HepG2 (cell line): ENCODE measurements around the gene NUCB1. TPM values are rescaled to one million over a fixed set of nuclear protein-coding genes. Genes with fewer than 3 reads are reported as not detected.

ENCODE experiments used
- ATAD3A ChIP-seq: sonication (generic); formaldehyde crosslinking; IDR thresholded peaks from 2 replicates; pipeline ENCODE4 v1.4.0; 2020; ENCODE audit warnings: missing genetic modification reagents
- ATF1 ChIP-seq: IDR thresholded peaks from 2 replicates; pipeline ENCODE4 v1.6.1; 2016; ENCODE audit warnings: mild to moderate bottlenecking, control low read depth
- DDIT3 ChIP-seq: sonication (generic); formaldehyde crosslinking; IDR thresholded peaks from 2 replicates; pipeline ENCODE4 v1.4.0; 2020; ENCODE audit warnings: mild to moderate bottlenecking, missing genetic modification reagents
- GABPB1 ChIP-seq: IDR thresholded peaks from 2 replicates; pipeline ENCODE4 v1.6.1; 2016; ENCODE audit warnings: mild to moderate bottlenecking, missing genetic modification reagents, moderate library complexity, missing compliant biosample characterization
- HDAC2 ChIP-seq: sonication (generic); formaldehyde crosslinking; IDR thresholded peaks from 2 replicates; pipeline ENCODE4 v1.4.0; 2020; ENCODE audit warnings: missing genetic modification reagents
- HNRNPK ChIP-seq: fragments of 200-400 bp; formaldehyde crosslinking; IDR thresholded peaks from 2 replicates; pipeline ENCODE4 v1.6.1; 2018; ENCODE audit warnings: low read length, low read depth, moderate library complexity, mild to moderate bottlenecking; ENCODE audit not compliant: poor library complexity, severe bottlenecking
- HNRNPLL ChIP-seq: fragments of 200-400 bp; formaldehyde crosslinking; IDR thresholded peaks from 2 replicates; pipeline ENCODE4 v1.6.1; 2017; ENCODE audit warnings: mild to moderate bottlenecking, low read depth, low read length; ENCODE audit not compliant: poor library complexity, severe bottlenecking
- IRX3 ChIP-seq: sonication (generic); formaldehyde crosslinking; IDR thresholded peaks from 2 replicates; pipeline ENCODE4 v1.8.1; 2023; ENCODE audit warnings: mild to moderate bottlenecking, low read depth, missing genetic modification reagents, borderline replicate concordance
- MAZ ChIP-seq, 2 experiments: sonication (generic) in 1 of 2; formaldehyde crosslinking in 1 of 2; IDR thresholded peaks; 2 replicates each; pipeline versions ENCODE4 v1.5.0 to v1.6.1; 2012 to 2020; ENCODE audit warnings: low read depth in 2 of 2, mild to moderate bottlenecking in 2 of 2, borderline replicate concordance in 1 of 2, improper control_type of control experiment in 1 of 2, low read length in 1 of 2, missing genetic modification reagents in 1 of 2, moderate library complexity in 1 of 2
- NCOA2 ChIP-seq: sonication (generic); formaldehyde crosslinking; IDR thresholded peaks from 2 replicates; pipeline ENCODE4 v1.8.0; 2022; ENCODE audit warnings: inconsistent platforms
- PHF21A ChIP-seq: sonication (generic); formaldehyde crosslinking; IDR thresholded peaks from 2 replicates; pipeline ENCODE4 v1.5.0; 2020; ENCODE audit warnings: mild to moderate bottlenecking, missing genetic modification reagents
- SMARCE1 ChIP-seq: fragments of 450-650 bp; IDR thresholded peaks from 2 replicates; pipeline ENCODE4 v1.6.1; 2017; ENCODE audit warnings: borderline replicate concordance
- SOX5 ChIP-seq: IDR thresholded peaks from 2 replicates; pipeline ENCODE4 v1.6.1; 2016; ENCODE audit warnings: borderline replicate concordance
- XBP1 ChIP-seq: sonication (generic); formaldehyde crosslinking; IDR thresholded peaks from 2 replicates; pipeline ENCODE4 v1.5.0; 2020; ENCODE audit warnings: missing genetic modification reagents
- ZEB1 ChIP-seq: IDR thresholded peaks from 2 replicates; pipeline ENCODE4 v1.6.1; 2012; ENCODE audit warnings: mild to moderate bottlenecking, low read depth, inconsistent platforms; ENCODE audit not compliant: insufficient replicate concordance
- ZMYM3 ChIP-seq: sonication (generic); formaldehyde crosslinking; IDR thresholded peaks from 2 replicates; pipeline ENCODE4 v1.5.1; 2020; ENCODE audit warnings: mild to moderate bottlenecking, missing genetic modification reagents
- ZNF576 ChIP-seq: sonication (generic); formaldehyde crosslinking; IDR thresholded peaks from 2 replicates; pipeline ENCODE4 v1.4.0; 2020; ENCODE audit warnings: mild to moderate bottlenecking, missing genetic modification reagents
- ZSCAN12 ChIP-seq: sonication (generic); formaldehyde crosslinking; IDR thresholded peaks from 2 replicates; pipeline ENCODE4 v1.9.0; 2021; ENCODE audit warnings: mild to moderate bottlenecking, missing genetic modification reagents
- polyA plus RNA-seq, 8 experiments: library from polyadenylated mRNA; depleted of rRNA in 3 of 8; stranded (reverse) in 7 of 8; unstranded in 1 of 8; fragments of >200 nt; fragmentation: Illumina TruSeq in 4 of 8; extraction: Trizol in 4 of 8; gene quantifications; 2 replicates each; pipeline versions ENCODE4 v1.2.1 to v1.2.3, GENCODE V29; 2011 to 2016; ENCODE audit warnings: low read depth in 4 of 8, missing spikeins in 1 of 8, mixed read lengths in 1 of 8; ENCODE audit not compliant: insufficient read depth in 1 of 8
- total RNA-seq, 5 experiments: library from RNA; depleted of rRNA; stranded (reverse); fragments of >200 nt; fragmentation: Illumina TruSeq; extraction: Trizol; gene quantifications; 2 replicates each; pipeline ENCODE4 v1.2.3, GENCODE V29; 2016; ENCODE audit warnings: low read depth in 1 of 5
- TF ChIP-seq, protein P1 (sequence below): sonication (generic); formaldehyde crosslinking; IDR thresholded peaks from 2 replicates; pipeline ENCODE4 v1.8.1; 2023; ENCODE audit warnings: mild to moderate bottlenecking, missing genetic modification reagents
- TF ChIP-seq, protein P2 (sequence below): sonication (generic); formaldehyde crosslinking; IDR thresholded peaks from 2 replicates; pipeline ENCODE4 v1.4.0; 2020; ENCODE audit warnings: mild to moderate bottlenecking, missing genetic modification reagents
- TF ChIP-seq, protein P3 (sequence below): sonication (generic); formaldehyde crosslinking; IDR thresholded peaks from 2 replicates; pipeline ENCODE4 v1.5.0; 2020; ENCODE audit warnings: mild to moderate bottlenecking, missing genetic modification reagents
- TF ChIP-seq, protein P4 (sequence below): sonication (generic); formaldehyde crosslinking; IDR thresholded peaks from 2 replicates; pipeline ENCODE4 v1.5.0; 2020; ENCODE audit warnings: mild to moderate bottlenecking, missing genetic modification reagents, moderate library complexity

Gene NUCB1
- total and polyA plus RNA-seq, 2 of the 13 experiments (the other 11 are each of a cell fraction or from before 2014, with no cell fraction given): 82.3 to 106 TPM

GRCh38 chr19:48961051-48961649 is 61.0 kb downstream of the NUCB1 start (continued):
- no peak for TF ChIP-seq PHF21A (CRISPR knock-in tag)
- no peak for TF ChIP-seq IRX3 (CRISPR knock-in tag)
- TF ChIP-seq ZEB1: no peak
- TF ChIP-seq ZSCAN12 (CRISPR knock-in tag): no peak
- TF ChIP-seq, protein P1, sequence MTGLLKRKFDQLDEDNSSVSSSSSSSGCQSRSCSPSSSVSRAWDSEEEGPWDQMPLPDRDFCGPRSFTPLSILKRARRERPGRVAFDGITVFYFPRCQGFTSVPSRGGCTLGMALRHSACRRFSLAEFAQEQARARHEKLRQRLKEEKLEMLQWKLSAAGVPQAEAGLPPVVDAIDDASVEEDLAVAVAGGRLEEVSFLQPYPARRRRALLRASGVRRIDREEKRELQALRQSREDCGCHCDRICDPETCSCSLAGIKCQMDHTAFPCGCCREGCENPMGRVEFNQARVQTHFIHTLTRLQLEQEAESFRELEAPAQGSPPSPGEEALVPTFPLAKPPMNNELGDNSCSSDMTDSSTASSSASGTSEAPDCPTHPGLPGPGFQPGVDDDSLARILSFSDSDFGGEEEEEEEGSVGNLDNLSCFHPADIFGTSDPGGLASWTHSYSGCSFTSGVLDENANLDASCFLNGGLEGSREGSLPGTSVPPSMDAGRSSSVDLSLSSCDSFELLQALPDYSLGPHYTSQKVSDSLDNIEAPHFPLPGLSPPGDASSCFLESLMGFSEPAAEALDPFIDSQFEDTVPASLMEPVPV (CRISPR knock-in tag): no peak; the same call in 1 of the 2 replicates
- no peak for TF ChIP-seq HNRNPK
- no peak for TF ChIP-seq XBP1
- no peak for TF ChIP-seq GABPB1 (CRISPR knock-in tag)
- TF ChIP-seq HNRNPLL: no peak
- TF ChIP-seq, protein P2, sequence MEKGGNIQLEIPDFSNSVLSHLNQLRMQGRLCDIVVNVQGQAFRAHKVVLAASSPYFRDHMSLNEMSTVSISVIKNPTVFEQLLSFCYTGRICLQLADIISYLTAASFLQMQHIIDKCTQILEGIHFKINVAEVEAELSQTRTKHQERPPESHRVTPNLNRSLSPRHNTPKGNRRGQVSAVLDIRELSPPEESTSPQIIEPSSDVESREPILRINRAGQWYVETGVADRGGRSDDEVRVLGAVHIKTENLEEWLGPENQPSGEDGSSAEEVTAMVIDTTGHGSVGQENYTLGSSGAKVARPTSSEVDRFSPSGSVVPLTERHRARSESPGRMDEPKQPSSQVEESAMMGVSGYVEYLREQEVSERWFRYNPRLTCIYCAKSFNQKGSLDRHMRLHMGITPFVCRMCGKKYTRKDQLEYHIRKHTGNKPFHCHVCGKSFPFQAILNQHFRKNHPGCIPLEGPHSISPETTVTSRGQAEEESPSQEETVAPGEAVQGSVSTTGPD: no peak
- TF ChIP-seq ATF1 (CRISPR knock-in tag): no peak
- TF ChIP-seq HDAC2 (CRISPR knock-in tag): peak; percentile 29; the same call in 1 of the 2 replicates
- TF ChIP-seq DDIT3 (CRISPR knock-in tag): no peak
- TF ChIP-seq ATAD3A (CRISPR knock-in tag): no peak
- no peak for TF ChIP-seq SMARCE1
- peak; percentile 69; the same call in 1 of the 2 replicates for TF ChIP-seq ZMYM3 (CRISPR knock-in tag)
- TF ChIP-seq, protein P3, sequence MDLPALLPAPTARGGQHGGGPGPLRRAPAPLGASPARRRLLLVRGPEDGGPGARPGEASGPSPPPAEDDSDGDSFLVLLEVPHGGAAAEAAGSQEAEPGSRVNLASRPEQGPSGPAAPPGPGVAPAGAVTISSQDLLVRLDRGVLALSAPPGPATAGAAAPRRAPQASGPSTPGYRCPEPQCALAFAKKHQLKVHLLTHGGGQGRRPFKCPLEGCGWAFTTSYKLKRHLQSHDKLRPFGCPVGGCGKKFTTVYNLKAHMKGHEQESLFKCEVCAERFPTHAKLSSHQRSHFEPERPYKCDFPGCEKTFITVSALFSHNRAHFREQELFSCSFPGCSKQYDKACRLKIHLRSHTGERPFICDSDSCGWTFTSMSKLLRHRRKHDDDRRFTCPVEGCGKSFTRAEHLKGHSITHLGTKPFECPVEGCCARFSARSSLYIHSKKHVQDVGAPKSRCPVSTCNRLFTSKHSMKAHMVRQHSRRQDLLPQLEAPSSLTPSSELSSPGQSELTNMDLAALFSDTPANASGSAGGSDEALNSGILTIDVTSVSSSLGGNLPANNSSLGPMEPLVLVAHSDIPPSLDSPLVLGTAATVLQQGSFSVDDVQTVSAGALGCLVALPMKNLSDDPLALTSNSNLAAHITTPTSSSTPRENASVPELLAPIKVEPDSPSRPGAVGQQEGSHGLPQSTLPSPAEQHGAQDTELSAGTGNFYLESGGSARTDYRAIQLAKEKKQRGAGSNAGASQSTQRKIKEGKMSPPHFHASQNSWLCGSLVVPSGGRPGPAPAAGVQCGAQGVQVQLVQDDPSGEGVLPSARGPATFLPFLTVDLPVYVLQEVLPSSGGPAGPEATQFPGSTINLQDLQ (CRISPR knock-in tag): no peak
- TF ChIP-seq MAZ (IDR thresholded peaks at IDR 0.05; ENCODE audit: borderline replicate concordance, low read depth, low read length): no peak
- TF ChIP-seq MAZ (CRISPR knock-in tag; IDR thresholded peaks at IDR 0.05; ENCODE audit: low read depth): no peak
- no peak for TF ChIP-seq ZNF576
- no peak for TF ChIP-seq SOX5 (CRISPR knock-in tag)
- TF ChIP-seq, protein P4, sequence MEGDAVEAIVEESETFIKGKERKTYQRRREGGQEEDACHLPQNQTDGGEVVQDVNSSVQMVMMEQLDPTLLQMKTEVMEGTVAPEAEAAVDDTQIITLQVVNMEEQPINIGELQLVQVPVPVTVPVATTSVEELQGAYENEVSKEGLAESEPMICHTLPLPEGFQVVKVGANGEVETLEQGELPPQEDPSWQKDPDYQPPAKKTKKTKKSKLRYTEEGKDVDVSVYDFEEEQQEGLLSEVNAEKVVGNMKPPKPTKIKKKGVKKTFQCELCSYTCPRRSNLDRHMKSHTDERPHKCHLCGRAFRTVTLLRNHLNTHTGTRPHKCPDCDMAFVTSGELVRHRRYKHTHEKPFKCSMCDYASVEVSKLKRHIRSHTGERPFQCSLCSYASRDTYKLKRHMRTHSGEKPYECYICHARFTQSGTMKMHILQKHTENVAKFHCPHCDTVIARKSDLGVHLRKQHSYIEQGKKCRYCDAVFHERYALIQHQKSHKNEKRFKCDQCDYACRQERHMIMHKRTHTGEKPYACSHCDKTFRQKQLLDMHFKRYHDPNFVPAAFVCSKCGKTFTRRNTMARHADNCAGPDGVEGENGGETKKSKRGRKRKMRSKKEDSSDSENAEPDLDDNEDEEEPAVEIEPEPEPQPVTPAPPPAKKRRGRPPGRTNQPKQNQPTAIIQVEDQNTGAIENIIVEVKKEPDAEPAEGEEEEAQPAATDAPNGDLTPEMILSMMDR (CRISPR knock-in tag): no peak
- TF ChIP-seq NCOA2 (CRISPR knock-in tag): no peak
